HEK293 (cell line): Measurements from ENCODE around the gene LAMA5.
A peak's percentile ranks its signal among the peaks of the same experiment; 100 is the strongest.

ENCODE experiments used
- CTCF ChIA-PET: fragments of 350-600 bp; formaldehyde crosslinking; extraction: SDS; loops from one replicate; lab custom pipeline; 2021; ENCODE audit warnings: antibody characterized with exemption; lab: Yijun Ruan, JAX
- POLR2A ChIA-PET: fragments of 300-600 bp; formaldehyde crosslinking; extraction: SDS; loops from one replicate; lab custom pipeline; 2020; ENCODE audit warnings: antibody characterized with exemption, inconsistent platforms; lab: Yijun Ruan, JAX
- H3K27ac ChIP-seq: fragments of 200-500 bp; sonication (Bioruptor generic); 2 replicates; pipeline ENCODE4 v1.5.1; 2014; ENCODE audit warnings: low read depth, low read length, control low read depth, inconsistent platforms; ENCODE audit errors: extremely low read depth
- H3K36me3 ChIP-seq, 2 experiments: fragments of 200-500 bp in 1 of 2; sonication (Bioruptor generic) in 1 of 2; 1 replicate in 1 of 2; 2 replicates in 1 of 2; pipeline ENCODE4 v1.5.1; 2014 to 2017; ENCODE audit warnings: inconsistent platforms in 2 of 2, low read length in 2 of 2; ENCODE audit not compliant: control insufficient read depth in 2 of 2, insufficient read depth in 1 of 2
- H3K4me1 ChIP-seq: fragments of 200-500 bp; sonication (Bioruptor generic); 2 replicates; pipeline ENCODE4 v1.5.1; 2014; ENCODE audit warnings: mild to moderate bottlenecking, low read length, inconsistent platforms; ENCODE audit not compliant: control insufficient read depth, insufficient read depth
- H3K4me3 ChIP-seq: 2 replicates; pipeline ENCODE4 v1.5.1; 2011; ENCODE audit warnings: low read depth, mild to moderate bottlenecking, control low read depth, low read length, moderate library complexity
- H3K9me3 ChIP-seq: fragments of 200-500 bp; sonication (Bioruptor generic); 2 replicates; pipeline ENCODE4 v1.5.1; 2014; ENCODE audit warnings: low read depth, low read length, inconsistent platforms; ENCODE audit not compliant: control insufficient read depth, insufficient read depth
- EGR2 ChIP-seq: fragments of 450-650 bp; formaldehyde crosslinking; IDR thresholded peaks from 2 replicates; pipeline ENCODE4 v1.5.1; 2016; ENCODE audit warnings: low read depth, missing biosample characterization, missing genetic modification characterization
- GLIS1 ChIP-seq: fragments of 450-650 bp; formaldehyde crosslinking; IDR thresholded peaks from 2 replicates; pipeline ENCODE4 v1.5.1; 2016; ENCODE audit warnings: missing biosample characterization, missing genetic modification characterization
- GLIS2 ChIP-seq: fragments of 450-650 bp; formaldehyde crosslinking; IDR thresholded peaks from 2 replicates; pipeline ENCODE4 v1.5.1; 2016; ENCODE audit warnings: missing biosample characterization, missing genetic modification characterization
- HIC1 ChIP-seq: fragments of 450-650 bp; formaldehyde crosslinking; IDR thresholded peaks from 2 replicates; pipeline ENCODE4 v1.5.1; 2016; ENCODE audit warnings: missing biosample characterization, missing genetic modification characterization
- IKZF3 ChIP-seq: fragments of 450-650 bp; IDR thresholded peaks from 2 replicates; pipeline ENCODE4 v1.5.0; 2018; ENCODE audit warnings: missing biosample characterization, mild to moderate bottlenecking, missing genetic modification characterization, moderate library complexity
- KLF1 ChIP-seq: fragments of 450-650 bp; formaldehyde crosslinking; IDR thresholded peaks from 2 replicates; pipeline ENCODE4 v1.5.1; 2016; ENCODE audit warnings: missing biosample characterization, missing genetic modification characterization
- KLF8 ChIP-seq: fragments of 450-650 bp; formaldehyde crosslinking; IDR thresholded peaks from 2 replicates; pipeline ENCODE4 v1.5.1; 2016; ENCODE audit warnings: missing biosample characterization, missing genetic modification characterization
- TRIM28 ChIP-seq: IDR thresholded peaks from 2 replicates; pipeline ENCODE4 v1.6.1; 2011; ENCODE audit warnings: low read length, control low read depth, borderline replicate concordance
- ZBTB7A ChIP-seq: fragments of 450-650 bp; formaldehyde crosslinking; IDR thresholded peaks from 2 replicates; pipeline ENCODE4 v1.5.1; 2016; ENCODE audit warnings: low read depth, missing biosample characterization, missing genetic modification characterization
- ZBTB8A ChIP-seq: fragments of 450-650 bp; formaldehyde crosslinking; IDR thresholded peaks from 2 replicates; pipeline ENCODE4 v1.5.1; 2016; ENCODE audit warnings: missing biosample characterization, missing genetic modification characterization
- ZFP69B ChIP-seq: fragments of 450-650 bp; formaldehyde crosslinking; IDR thresholded peaks from 2 replicates; pipeline ENCODE4 v1.5.1; 2016; ENCODE audit warnings: missing biosample characterization, missing genetic modification characterization
- ZNF121 ChIP-seq: fragments of 450-650 bp; formaldehyde crosslinking; IDR thresholded peaks from 2 replicates; pipeline ENCODE4 v1.5.1; 2016; ENCODE audit warnings: missing biosample characterization, missing genetic modification characterization
- ZNF23 ChIP-seq: fragments of 450-650 bp; formaldehyde crosslinking; IDR thresholded peaks from 2 replicates; pipeline ENCODE4 v1.5.1; 2016; ENCODE audit warnings: missing biosample characterization, missing genetic modification characterization, borderline replicate concordance
- ZNF248 ChIP-seq: fragments of 450-650 bp; formaldehyde crosslinking; IDR thresholded peaks from 2 replicates; pipeline ENCODE4 v1.5.1; 2017; ENCODE audit warnings: missing biosample characterization, missing genetic modification characterization
- ZNF426 ChIP-seq: fragments of 450-650 bp; formaldehyde crosslinking; IDR thresholded peaks from 2 replicates; pipeline ENCODE4 v1.5.1; 2017; ENCODE audit warnings: missing biosample characterization, missing genetic modification characterization, mild to moderate bottlenecking, inconsistent platforms, moderate library complexity
- ZNF549 ChIP-seq: fragments of 450-650 bp; IDR thresholded peaks from 2 replicates; pipeline ENCODE4 v1.5.1; 2018; ENCODE audit warnings: missing biosample characterization, missing genetic modification characterization, mild to moderate bottlenecking, inconsistent platforms, moderate library complexity
- ZNF558 ChIP-seq: fragments of 450-650 bp; formaldehyde crosslinking; IDR thresholded peaks from 2 replicates; pipeline ENCODE4 v1.5.1; 2016; ENCODE audit warnings: missing biosample characterization, missing genetic modification characterization
- ZNF560 ChIP-seq: fragments of 450-650 bp; formaldehyde crosslinking; IDR thresholded peaks from 2 replicates; pipeline ENCODE4 v1.5.1; 2017; ENCODE audit warnings: missing biosample characterization, missing genetic modification characterization, borderline replicate concordance
- ZNF600 ChIP-seq: fragments of 450-650 bp; formaldehyde crosslinking; IDR thresholded peaks from 2 replicates; pipeline ENCODE4 v1.5.1; 2016; ENCODE audit warnings: missing biosample characterization, missing genetic modification characterization
- ZNF704 ChIP-seq: fragments of 450-650 bp; formaldehyde crosslinking; IDR thresholded peaks from 2 replicates; pipeline ENCODE4 v1.5.1; 2016; ENCODE audit warnings: missing biosample characterization, missing genetic modification characterization
- ZNF768 ChIP-seq: fragments of 450-650 bp; formaldehyde crosslinking; IDR thresholded peaks from 2 replicates; pipeline ENCODE4 v1.5.1; 2018; ENCODE audit warnings: missing biosample characterization, mild to moderate bottlenecking, missing genetic modification characterization
- TF ChIP-seq, protein P1 (sequence below): fragments of 450-650 bp; formaldehyde crosslinking; IDR thresholded peaks from 2 replicates; pipeline ENCODE4 v1.5.1; 2016; ENCODE audit warnings: missing biosample characterization, missing genetic modification characterization
- TF ChIP-seq, protein P2 (sequence below): fragments of 450-650 bp; formaldehyde crosslinking; IDR thresholded peaks from 2 replicates; pipeline ENCODE4 v1.5.1; 2016; ENCODE audit warnings: missing biosample characterization, missing genetic modification characterization
- TF ChIP-seq, protein P3 (sequence below): fragments of 450-650 bp; formaldehyde crosslinking; IDR thresholded peaks from 2 replicates; pipeline ENCODE4 v1.5.1; 2016; ENCODE audit warnings: missing biosample characterization, missing genetic modification characterization, low read depth
- TF ChIP-seq, protein P4 (sequence below): fragments of 450-650 bp; formaldehyde crosslinking; IDR thresholded peaks from 2 replicates; pipeline ENCODE4 v1.5.1; 2016; ENCODE audit warnings: missing biosample characterization, missing genetic modification characterization

The LAMA5 gene

GRCh38 chr20:62309947-62310756 is 57.0 kb downstream of the LAMA5 start:
- H3K36me3 ChIP-seq, result peaks cover 0 to 92% of the 10 kb centered on the region in 2 experiments; a peak in 2 of 3 replicates
- CTCF ChIA-PET, result no interaction called here
- POLR2A ChIA-PET, result interaction anchor here (1.5 kb wide), 1 partner anchor 56 kb away, joined by 3 read pairs; no protein-coding TSS in a partner anchor
- TF ChIP-seq, protein P1, sequence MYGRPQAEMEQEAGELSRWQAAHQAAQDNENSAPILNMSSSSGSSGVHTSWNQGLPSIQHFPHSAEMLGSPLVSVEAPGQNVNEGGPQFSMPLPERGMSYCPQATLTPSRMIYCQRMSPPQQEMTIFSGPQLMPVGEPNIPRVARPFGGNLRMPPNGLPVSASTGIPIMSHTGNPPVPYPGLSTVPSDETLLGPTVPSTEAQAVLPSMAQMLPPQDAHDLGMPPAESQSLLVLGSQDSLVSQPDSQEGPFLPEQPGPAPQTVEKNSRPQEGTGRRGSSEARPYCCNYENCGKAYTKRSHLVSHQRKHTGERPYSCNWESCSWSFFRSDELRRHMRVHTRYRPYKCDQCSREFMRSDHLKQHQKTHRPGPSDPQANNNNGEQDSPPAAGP (tag by site-specific recombination), result peak; percentile 70; the same call in 1 of the 2 replicates
- TF ChIP-seq ZFP69B (tag by site-specific recombination), result no peak
- TF ChIP-seq KLF8 (tag by site-specific recombination), result no peak
- TF ChIP-seq ZNF549, result no peak
- TF ChIP-seq, protein P2, sequence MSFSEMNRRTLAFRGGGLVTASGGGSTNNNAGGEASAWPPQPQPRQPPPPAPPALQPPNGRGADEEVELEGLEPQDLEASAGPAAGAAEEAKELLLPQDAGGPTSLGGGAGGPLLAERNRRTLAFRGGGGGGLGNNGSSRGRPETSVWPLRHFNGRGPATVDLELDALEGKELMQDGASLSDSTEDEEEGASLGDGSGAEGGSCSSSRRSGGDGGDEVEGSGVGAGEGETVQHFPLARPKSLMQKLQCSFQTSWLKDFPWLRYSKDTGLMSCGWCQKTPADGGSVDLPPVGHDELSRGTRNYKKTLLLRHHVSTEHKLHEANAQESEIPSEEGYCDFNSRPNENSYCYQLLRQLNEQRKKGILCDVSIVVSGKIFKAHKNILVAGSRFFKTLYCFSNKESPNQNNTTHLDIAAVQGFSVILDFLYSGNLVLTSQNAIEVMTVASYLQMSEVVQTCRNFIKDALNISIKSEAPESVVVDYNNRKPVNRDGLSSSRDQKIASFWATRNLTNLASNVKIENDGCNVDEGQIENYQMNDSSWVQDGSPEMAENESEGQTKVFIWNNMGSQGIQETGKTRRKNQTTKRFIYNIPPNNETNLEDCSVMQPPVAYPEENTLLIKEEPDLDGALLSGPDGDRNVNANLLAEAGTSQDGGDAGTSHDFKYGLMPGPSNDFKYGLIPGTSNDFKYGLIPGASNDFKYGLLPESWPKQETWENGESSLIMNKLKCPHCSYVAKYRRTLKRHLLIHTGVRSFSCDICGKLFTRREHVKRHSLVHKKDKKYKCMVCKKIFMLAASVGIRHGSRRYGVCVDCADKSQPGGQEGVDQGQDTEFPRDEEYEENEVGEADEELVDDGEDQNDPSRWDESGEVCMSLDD (tag by site-specific recombination), result peak; percentile 78
- no peak for TF ChIP-seq TRIM28
- no peak for TF ChIP-seq IKZF3 (tag by site-specific recombination)
- TF ChIP-seq ZNF426 (tag by site-specific recombination), result no peak
- no peak for TF ChIP-seq ZNF121
- TF ChIP-seq KLF1 (tag by site-specific recombination), result peak; percentile 79
- peak; percentile 36; the same call in 1 of the 2 replicates for TF ChIP-seq ZNF600 (tag by site-specific recombination)
- peak; percentile 71 for TF ChIP-seq GLIS2 (tag by site-specific recombination)
- no peak for TF ChIP-seq ZNF23
- TF ChIP-seq, protein P3, sequence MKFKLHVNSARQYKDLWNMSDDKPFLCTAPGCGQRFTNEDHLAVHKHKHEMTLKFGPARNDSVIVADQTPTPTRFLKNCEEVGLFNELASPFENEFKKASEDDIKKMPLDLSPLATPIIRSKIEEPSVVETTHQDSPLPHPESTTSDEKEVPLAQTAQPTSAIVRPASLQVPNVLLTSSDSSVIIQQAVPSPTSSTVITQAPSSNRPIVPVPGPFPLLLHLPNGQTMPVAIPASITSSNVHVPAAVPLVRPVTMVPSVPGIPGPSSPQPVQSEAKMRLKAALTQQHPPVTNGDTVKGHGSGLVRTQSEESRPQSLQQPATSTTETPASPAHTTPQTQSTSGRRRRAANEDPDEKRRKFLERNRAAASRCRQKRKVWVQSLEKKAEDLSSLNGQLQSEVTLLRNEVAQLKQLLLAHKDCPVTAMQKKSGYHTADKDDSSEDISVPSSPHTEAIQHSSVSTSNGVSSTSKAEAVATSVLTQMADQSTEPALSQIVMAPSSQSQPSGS, result no peak
- no peak for TF ChIP-seq ZNF248 (tag by site-specific recombination)
- peak; percentile 81 for TF ChIP-seq GLIS1
- no peak for TF ChIP-seq ZBTB8A (tag by site-specific recombination)
- no peak for TF ChIP-seq ZNF768
- no peak for TF ChIP-seq ZBTB7A (tag by site-specific recombination)
- 0 out of 2 replicates have a peak, but pooled peaks have one; percentile 46 for TF ChIP-seq HIC1 (tag by site-specific recombination)
- no peak for TF ChIP-seq ZNF558 (tag by site-specific recombination)
- TF ChIP-seq EGR2 (tag by site-specific recombination), result 0 out of 2 replicates have a peak, but pooled peaks have one; percentile 11
- no peak for TF ChIP-seq ZNF560 (tag by site-specific recombination)
- no peak for TF ChIP-seq ZNF704
- TF ChIP-seq, protein P4, sequence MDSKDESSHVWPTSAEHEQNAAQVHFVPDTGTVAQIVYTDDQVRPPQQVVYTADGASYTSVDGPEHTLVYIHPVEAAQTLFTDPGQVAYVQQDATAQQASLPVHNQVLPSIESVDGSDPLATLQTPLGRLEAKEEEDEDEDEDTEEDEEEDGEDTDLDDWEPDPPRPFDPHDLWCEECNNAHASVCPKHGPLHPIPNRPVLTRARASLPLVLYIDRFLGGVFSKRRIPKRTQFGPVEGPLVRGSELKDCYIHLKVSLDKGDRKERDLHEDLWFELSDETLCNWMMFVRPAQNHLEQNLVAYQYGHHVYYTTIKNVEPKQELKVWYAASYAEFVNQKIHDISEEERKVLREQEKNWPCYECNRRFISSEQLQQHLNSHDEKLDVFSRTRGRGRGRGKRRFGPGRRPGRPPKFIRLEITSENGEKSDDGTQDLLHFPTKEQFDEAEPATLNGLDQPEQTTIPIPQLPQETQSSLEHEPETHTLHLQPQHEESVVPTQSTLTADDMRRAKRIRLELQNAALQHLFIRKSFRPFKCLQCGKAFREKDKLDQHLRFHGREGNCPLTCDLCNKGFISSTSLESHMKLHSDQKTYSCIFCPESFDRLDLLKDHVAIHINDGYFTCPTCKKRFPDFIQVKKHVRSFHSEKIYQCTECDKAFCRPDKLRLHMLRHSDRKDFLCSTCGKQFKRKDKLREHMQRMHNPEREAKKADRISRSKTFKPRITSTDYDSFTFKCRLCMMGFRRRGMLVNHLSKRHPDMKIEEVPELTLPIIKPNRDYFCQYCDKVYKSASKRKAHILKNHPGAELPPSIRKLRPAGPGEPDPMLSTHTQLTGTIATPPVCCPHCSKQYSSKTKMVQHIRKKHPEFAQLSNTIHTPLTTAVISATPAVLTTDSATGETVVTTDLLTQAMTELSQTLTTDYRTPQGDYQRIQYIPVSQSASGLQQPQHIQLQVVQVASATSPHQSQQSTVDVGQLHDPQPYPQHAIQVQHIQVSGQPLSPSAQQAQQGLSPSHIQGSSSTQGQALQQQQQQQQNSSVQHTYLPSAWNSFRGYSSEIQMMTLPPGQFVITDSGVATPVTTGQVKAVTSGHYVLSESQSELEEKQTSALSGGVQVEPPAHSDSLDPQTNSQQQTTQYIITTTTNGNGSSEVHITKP, result peak; percentile 43; the same call in 1 of the 2 replicates

More at GRCh38 chr20:62309947-62310756, 57.0 kb downstream of the LAMA5 start:
- Histone ChIP-seq H3K9me3 (no peaks in the 10 kb centered on the region), H3K4me1 (peaks cover under 1% of the 10 kb centered on the region; the same call in 1 of the 2 replicates), H3K27ac (no peak overlapping the region), H3K4me3 (no peak overlapping the region)
